Amniotic stem cell (primary cell): ENCODE measurements around the gene SHISAL1.
A peak's percentile ranks its signal among the peaks of the same experiment; 100 is the strongest.

ENCODE experiments used
- DNase-seq: peaks from one replicate; lab custom pipeline; 2025; lab: John Stamatoyannopoulos, UW

Gene SHISAL1

DNA sequence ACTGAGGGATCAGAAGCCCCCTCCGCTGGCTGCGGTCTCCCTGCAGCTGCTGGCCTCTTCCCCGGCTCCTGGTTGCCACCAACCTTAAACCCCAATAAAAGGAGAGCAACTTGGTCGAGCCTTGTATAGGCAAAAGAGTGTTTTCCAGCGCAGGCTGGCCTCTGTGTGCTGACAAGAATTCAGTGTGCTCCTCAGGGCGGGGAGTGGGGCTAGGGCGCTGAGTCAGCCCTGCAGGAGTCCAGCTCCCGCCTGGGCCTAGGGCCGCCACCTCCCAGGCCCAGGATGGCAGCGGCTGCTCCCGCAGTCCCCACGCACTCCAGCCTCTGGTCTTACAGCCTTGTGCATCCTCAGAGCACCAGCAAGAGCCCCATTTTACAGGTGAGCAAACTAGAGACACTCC, at the start of gene SHISAL1:
Gene SHISAL1 (minus strand): TSS at position 186 of the 400 bp plus-strand sequence. CDS start 12,006 bp downstream, outside the sequence.
- no peak for DNase-seq

GRCh38 chr22:44361391-44362126, 48.8 kb upstream of the SHISAL1 start:
- DNase-seq, result no peak

GRCh38 chr22:44360668-44361381, 48.1 kb upstream of the SHISAL1 start:
- peak; percentile 88 for DNase-seq

GRCh38 chr22:44360306-44360667, 47.5 kb upstream of the SHISAL1 start:
- no peak for DNase-seq

DNA sequence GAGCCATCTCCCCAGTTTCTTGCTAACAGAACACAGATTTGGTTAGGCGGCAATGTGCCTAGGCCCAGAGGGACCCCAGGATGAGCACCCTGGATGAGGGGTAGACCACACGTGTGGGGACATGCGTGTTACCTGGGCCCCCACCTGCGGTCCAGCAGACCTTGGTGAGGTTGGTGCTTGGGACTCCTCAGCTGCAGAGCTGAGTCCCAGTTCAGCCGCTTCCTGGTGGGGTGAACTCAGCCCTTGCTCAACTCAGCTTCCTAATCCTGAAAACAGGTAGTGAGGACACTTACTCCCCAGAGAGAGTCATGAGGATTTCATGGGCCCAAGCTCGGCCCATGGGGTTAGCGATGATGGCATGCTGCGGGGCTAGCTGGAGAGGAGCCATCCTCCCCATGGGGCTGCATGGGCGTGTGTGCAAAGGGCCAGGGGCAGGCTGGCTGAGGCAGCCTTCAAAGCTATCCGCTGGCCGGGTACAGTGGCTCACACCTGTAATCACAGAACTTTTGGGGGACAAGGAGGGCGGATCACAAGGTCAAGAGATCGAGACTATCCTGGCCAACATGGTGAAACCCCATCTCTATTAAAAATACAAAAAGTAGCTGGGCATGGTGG, 46.9 kb upstream of the SHISAL1 start:
- DNase-seq, result no peak

GRCh38 chr22:44358709-44359440, 46.1 kb upstream of the SHISAL1 start:
- no peak for DNase-seq

DNA sequence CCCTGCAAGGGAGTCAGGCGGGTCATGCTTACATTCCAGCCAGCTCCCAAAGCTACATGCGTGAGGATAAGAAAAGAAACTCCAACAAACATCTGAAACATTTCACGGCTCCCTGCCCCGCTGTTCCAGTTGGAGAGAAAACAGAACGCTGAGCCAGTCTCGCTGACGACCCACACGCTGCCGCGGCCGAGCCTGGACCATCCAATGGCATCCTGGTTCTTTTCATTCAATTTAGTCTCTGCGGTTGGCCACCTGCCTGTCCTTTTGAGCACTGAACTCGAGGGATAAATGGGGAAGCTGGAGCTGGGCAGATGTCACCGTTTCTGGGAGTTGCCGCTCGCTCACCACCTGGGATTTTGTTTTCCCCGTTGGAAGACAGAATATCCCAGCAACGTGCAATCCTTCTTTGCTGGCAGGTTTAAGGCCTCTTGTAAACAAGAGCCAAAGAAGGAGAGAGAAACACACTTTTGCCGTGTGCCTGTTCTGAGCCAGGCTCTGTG, 45.3 kb upstream of the SHISAL1 start:
- no peak for DNase-seq

DNA sequence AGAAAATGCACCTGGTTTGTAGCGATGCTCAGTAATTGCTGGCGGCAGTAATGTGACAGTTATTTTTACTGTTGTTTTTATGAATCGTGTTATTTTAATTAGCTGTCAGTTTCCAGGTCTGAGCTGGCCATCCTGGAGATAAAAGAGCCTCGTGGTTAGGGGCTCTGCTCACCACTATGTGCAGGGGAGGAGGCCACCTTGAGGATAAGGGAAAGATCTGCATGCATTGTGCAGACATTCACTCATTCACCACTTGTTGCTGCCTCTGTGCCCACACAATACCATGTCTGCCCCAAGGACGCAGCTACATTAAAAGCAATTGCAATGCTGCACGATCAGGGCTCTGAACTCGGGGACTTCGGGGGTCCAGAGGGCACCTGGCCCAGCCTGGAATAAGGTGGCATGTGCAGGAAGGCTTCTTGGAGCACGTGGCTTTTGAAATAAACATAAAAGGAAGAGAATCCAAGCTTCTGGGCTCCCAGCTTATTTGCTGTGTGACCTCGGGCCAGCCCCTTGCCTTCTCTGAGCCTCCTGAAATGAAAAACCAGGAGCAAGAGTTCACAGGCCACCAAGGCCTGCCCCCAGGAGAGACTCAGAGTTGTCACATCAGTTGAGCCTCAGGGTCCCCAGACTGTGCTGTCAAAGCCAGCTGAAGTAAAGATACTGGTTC, 44.7 kb upstream of the SHISAL1 start:
- DNase-seq, result no peak

GRCh38 chr22:44355716-44356070, 42.9 kb upstream of the SHISAL1 start:
- no peak for DNase-seq

- no peak for DNase-seq
Observed at GRCh38 chr22:44354288-44354687, 41.5 kb upstream of the SHISAL1 start.

- DNase-seq, result no peak
Observed at GRCh38 chr22:44353041-44353440, 40.3 kb upstream of the SHISAL1 start.

DNA sequence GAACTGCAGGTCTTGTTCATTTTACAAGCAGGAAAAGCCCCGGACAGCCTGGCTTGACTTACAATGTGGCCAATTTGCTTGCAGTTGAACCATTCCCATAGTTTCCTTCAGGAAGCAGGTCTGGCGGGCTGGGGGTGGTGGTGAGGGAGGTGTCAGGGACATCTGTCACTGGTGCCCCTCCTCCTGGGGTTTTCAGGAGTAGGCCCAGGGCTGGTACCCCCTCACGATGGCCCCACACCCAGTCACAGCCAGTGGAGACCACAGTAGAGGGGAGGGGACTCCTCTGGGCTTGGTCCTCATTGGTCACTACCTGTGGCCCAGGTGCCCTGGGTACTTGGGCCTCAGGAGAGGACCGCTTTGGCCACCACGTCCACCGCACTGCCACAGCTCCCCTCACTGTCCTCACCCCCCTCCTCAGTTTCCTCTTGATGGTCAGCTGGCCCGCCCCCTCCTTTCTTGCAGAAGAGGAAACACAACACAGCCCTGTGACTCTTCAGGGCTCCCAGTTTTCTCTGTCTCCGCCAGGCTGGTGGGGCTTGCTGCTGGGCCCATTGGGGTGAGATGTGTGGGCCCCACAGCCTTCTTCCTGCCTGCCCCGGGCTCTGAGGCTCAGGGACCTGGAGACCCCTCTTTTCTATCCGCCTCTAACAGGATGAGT, 39.8 kb upstream of the SHISAL1 start:
- no peak for DNase-seq

- DNase-seq, result peak; percentile 82
Observed at GRCh38 chr22:44351685-44352377, 39.1 kb upstream of the SHISAL1 start.

DNA sequence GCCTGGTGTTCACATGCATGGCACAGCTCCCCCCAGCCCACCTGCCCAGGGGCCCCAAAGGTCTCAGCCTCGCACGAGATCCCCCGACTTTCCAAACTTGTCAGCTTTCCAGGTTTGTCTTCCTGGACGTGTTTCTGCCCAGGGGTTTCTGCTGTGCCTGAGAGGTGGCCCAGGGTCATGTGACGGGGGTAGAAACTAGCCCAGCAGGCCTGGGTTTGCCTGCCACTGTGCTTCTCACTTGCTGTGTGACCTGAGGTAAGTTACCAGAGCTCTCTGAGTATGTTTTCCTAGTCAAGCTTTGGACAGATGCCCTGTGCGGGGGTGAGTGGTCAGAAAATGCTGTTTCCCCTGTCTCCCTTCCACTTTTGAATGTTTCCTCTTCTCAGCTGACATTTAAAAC, 38.3 kb upstream of the SHISAL1 start:
- no peak for DNase-seq

DNA sequence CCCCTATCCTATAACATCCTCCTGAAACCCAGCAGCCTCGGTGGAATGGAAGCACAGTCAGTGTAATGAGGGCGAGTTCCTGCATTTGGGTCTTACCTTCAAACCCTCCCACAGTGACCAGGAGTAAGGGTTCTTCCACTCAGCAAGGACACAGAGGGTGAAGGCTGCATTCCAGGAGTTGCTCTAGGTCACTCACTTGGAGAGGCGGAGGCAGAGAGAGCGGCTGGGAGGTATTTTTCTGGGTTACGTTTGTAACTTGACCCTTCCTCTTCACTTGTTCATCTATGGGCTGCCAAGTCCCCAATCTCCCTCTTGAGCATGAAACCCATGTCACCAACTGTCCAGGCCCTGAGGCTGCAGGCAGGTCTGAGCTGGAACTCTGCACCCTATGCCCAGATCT, 36.8 kb upstream of the SHISAL1 start:
- no peak for DNase-seq

DNA sequence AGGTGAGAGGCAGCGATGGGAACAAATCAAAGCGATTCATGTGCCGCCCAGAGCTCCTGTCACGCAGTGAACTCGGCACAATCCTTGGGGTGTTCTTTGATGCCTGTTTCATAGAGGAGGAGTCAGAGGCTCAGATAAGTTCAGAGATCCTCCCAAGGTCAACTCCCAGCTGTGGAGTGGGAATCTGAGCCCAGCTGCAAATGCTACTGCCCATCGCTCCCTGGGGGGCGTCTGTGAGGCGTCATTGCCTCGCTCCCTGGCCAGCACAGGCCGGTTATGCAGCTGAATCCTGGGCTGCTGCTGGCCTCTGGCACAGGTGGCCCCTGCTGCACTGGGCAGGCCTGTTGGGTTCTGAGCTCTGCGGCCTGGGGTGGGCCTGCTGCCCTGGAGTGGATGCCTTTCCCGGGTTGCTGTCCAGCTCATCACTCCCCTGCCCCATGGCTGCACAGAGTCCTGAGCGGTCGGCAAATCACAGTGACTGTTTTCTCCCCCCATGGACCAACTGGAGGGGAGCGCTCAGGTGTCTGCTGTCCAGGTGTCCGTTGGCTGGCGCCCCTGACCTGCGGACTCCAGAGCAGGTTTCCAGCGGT, 36.3 kb upstream of the SHISAL1 start:
- no peak for DNase-seq

- DNase-seq, result no peak
Observed at GRCh38 chr22:44347549-44347948, 34.8 kb upstream of the SHISAL1 start.

- no peak for DNase-seq
Observed at GRCh38 chr22:44347080-44347479, 34.3 kb upstream of the SHISAL1 start.

GRCh38 chr22:44345872-44346271, 33.1 kb upstream of the SHISAL1 start:
- DNase-seq, result no peak

GRCh38 chr22:44344407-44344806, 31.7 kb upstream of the SHISAL1 start:
- DNase-seq, result no peak
